Activated CD4-positive, CD25-positive, alpha-beta regulatory T cell treated with anti-CD3 and anti-CD28 coated beads, Interleukin-2, amount 50 U/mL, for 72 hours (primary cell): Measurements from ENCODE around the gene P4HA1.
"Not testable (repeated sequence)": the region's sequence is repeated elsewhere in the genome, so short reads cannot be mapped to it uniquely, and the experiment has no call there.

ENCODE experiments used
- DNase-seq: peaks from one replicate; pipeline ENCODE4 v3.0.0; 2021

P4HA1 gene

GRCh38 chr10:73042130-73042529, 54.5 kb downstream of the P4HA1 start:
- no peak for DNase-seq

- DNase-seq: no peak
Observed at GRCh38 chr10:73039635-73040034, 57.0 kb downstream of the P4HA1 start.

- not testable (repeated sequence) for DNase-seq
Observed at GRCh38 chr10:73036285-73036684, 60.4 kb downstream of the P4HA1 start.

GRCh38 chr10:73032536-73032935, 64.1 kb downstream of the P4HA1 start:
- no peak for DNase-seq

- not testable (repeated sequence) for DNase-seq
Observed at GRCh38 chr10:73026623-73027022, 70.0 kb downstream of the P4HA1 start.

- DNase-seq: not testable (repeated sequence)
Observed at GRCh38 chr10:73023455-73024070, 73.1 kb downstream of the P4HA1 start.

- DNase-seq: not testable (repeated sequence)
Observed at GRCh38 chr10:73022961-73023360, 73.7 kb downstream of the P4HA1 start.

GRCh38 chr10:73021538-73022164, 75.0 kb downstream of the P4HA1 start:
- not testable (repeated sequence) for DNase-seq

- DNase-seq: no peak
Observed at GRCh38 chr10:73021050-73021449, 75.6 kb downstream of the P4HA1 start.

GRCh38 chr10:73019100-73019499, 77.6 kb downstream of the P4HA1 start:
- no peak for DNase-seq

- DNase-seq: no peak
Observed at GRCh38 chr10:73018632-73019031, 78.0 kb downstream of the P4HA1 start.

- no peak for DNase-seq
Observed at GRCh38 chr10:73017955-73018480, 78.6 kb downstream of the P4HA1 start.

GRCh38 chr10:73015779-73016178, 80.9 kb downstream of the P4HA1 start:
- DNase-seq: no peak

GRCh38 chr10:73003822-73004221, 92.8 kb downstream of the P4HA1 start:
- no peak for DNase-seq

GRCh38 chr10:73000973-73001372, 95.7 kb downstream of the P4HA1 start:
- DNase-seq: no peak

- no peak for DNase-seq
Observed at GRCh38 chr10:72997099-72997498, 99.6 kb downstream of the P4HA1 start.

- not testable (repeated sequence) for DNase-seq
Observed at GRCh38 chr10:72995459-72995858, 101.2 kb downstream of the P4HA1 start.

- DNase-seq: not testable (repeated sequence)
Observed at GRCh38 chr10:72989771-72990170, 106.9 kb downstream of the P4HA1 start.

- not testable (repeated sequence) for DNase-seq
Observed at GRCh38 chr10:72984618-72985017, 112.0 kb downstream of the P4HA1 start.

GRCh38 chr10:72981882-72982529, 114.7 kb downstream of the P4HA1 start:
- DNase-seq: no peak

GRCh38 chr10:72981028-72981881, 115.4 kb downstream of the P4HA1 start:
- DNase-seq: no peak

- DNase-seq: no peak
Observed at GRCh38 chr10:72980348-72980747, 116.3 kb downstream of the P4HA1 start.

- no peak for DNase-seq
Observed at GRCh38 chr10:72979709-72980108, 117.0 kb downstream of the P4HA1 start.
